Lung (tissue), 12 donors: ENCODE data around the gene TRPM3. TPM values are rescaled to one million over a fixed set of nuclear protein-coding genes. Genes with fewer than 3 reads are reported as not detected.

Source experiments
- ATAC-seq: fragments of 200-7000 bp; cut with Tn5 transposase; one replicate; pipeline ENCODE4 v1.9.1; 2020; ENCODE audit warnings: moderate number of reproducible peaks; ENCODE audit not compliant: insufficient read depth, low FRiP score
- DNase-seq, 3 donors: peaks; one replicate each; pipeline ENCODE4 v3.0.0-alpha.2; 2013 to 2017
- H3K27ac ChIP-seq, 2 donors: one replicate each; pipeline ENCODE4 v1.5.1; 2013; ENCODE audit warnings: mild to moderate bottlenecking in 2 of 2, moderate library complexity in 2 of 2, control low read depth in 1 of 2, inconsistent platforms in 1 of 2, low read depth in 1 of 2, low read length in 1 of 2
- H3K27me3 ChIP-seq, 3 donors: one replicate each; pipeline ENCODE4 v1.5.1; 2013; ENCODE audit warnings: low read length in 2 of 3; ENCODE audit not compliant: control insufficient read depth in 3 of 3, insufficient read depth in 3 of 3
- H3K36me3 ChIP-seq, 4 donors: one replicate each; pipeline ENCODE4 v1.5.1; 2013; ENCODE audit warnings: low read length in 4 of 4, mild to moderate bottlenecking in 1 of 4, moderate library complexity in 1 of 4; ENCODE audit not compliant: control insufficient read depth in 4 of 4, insufficient read depth in 4 of 4
- H3K4me1 ChIP-seq, 5 donors: one replicate each; pipeline ENCODE4 v1.5.1; 2013; ENCODE audit warnings: low read length in 5 of 5, mild to moderate bottlenecking in 2 of 5, moderate library complexity in 1 of 5; ENCODE audit not compliant: control insufficient read depth in 5 of 5, insufficient read depth in 5 of 5
- H3K4me3 ChIP-seq: one replicate; pipeline ENCODE4 v1.5.1; 2013; ENCODE audit warnings: mild to moderate bottlenecking, control low read depth, moderate library complexity
- H3K9ac ChIP-seq, 2 donors: one replicate each; pipeline ENCODE4 v1.5.1; 2013; ENCODE audit warnings: low read length in 2 of 2, control low read depth in 1 of 2; ENCODE audit not compliant: insufficient read depth in 1 of 2
- H3K9me3 ChIP-seq, 4 donors: one replicate each; pipeline ENCODE4 v1.5.1; 2013; ENCODE audit warnings: low read length in 3 of 4, mild to moderate bottlenecking in 1 of 4, moderate library complexity in 1 of 4; ENCODE audit not compliant: control insufficient read depth in 4 of 4, insufficient read depth in 3 of 4
- WGBS, 2 donors: extraction: QIAGEN DNeasy Blood & Tissue Kit; methylation state at CpG; one replicate each; pipeline ENCODE4 v1.1.7; 2013; 5-methylcytosine and 5-hydroxymethylcytosine counted together
- polyA plus RNA-seq, 2 donors: library from polyadenylated mRNA; stranded (reverse); fragments of 200-250 nt; gene quantifications; one replicate each; pipeline ENCODE4 v1.2.1, GENCODE V29; 2013
- total RNA-seq, 2 donors: library from RNA; depleted of rRNA in 1 of 2; stranded (reverse); fragments of >200 nt in 1 of 2; gene quantifications; one replicate each; pipeline ENCODE4 v1.2.1, GENCODE V29; 2014 to 2021
- TF ChIP-seq, protein P1 (sequence below): IDR thresholded peaks from 2 replicates; pipeline ENCODE4 v1.5.1; 2012; ENCODE audit warnings: mild to moderate bottlenecking; ENCODE audit errors: control extremely low read depth, extremely low read depth
- donor health status: control.
- donor health status: control.
- donor health status: Bipolar disorder and iron deficiency.
- donor health status: healthy.
- donor health status: DM: yes; HTN: yes; CAD: no.

Gene TRPM3
- total and polyA plus RNA-seq, 4 donors = 0.02 to 1.4 (median 0.49) TPM; not detected in 1

DNA sequence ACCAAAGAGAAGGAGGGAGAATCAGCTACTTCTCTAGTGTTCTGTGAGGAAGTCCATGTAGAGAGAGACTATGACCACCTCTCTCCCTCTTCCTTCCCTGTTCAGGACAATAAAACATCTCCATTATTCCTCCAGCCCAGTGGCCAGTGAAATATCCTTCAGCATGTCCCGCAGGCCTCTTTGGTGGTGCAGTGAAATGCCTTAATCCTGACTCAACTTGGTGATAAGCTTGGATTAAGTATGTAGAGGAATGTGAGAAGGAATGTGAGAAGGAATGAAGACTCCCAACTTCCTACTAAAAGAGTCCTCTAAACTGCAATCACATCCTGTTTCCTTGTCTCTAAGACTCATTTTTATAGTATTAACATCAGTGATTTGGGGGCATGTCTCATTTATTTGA is 167.3 kb downstream of the TRPM3 start:
- no peak overlapping the region for H3K4me3 ChIP-seq
- H3K27me3 ChIP-seq = no peaks in the 10 kb centered on the region
- DNase-seq = peak in 1 of 3 donors; percentile 12
- ATAC-seq = peak; percentile 79
- H3K27ac ChIP-seq = no peak overlapping the region
- no peaks in the 10 kb centered on the region for H3K36me3 ChIP-seq
- no peaks in the 10 kb centered on the region for H3K9me3 ChIP-seq
- TF ChIP-seq, protein P1, sequence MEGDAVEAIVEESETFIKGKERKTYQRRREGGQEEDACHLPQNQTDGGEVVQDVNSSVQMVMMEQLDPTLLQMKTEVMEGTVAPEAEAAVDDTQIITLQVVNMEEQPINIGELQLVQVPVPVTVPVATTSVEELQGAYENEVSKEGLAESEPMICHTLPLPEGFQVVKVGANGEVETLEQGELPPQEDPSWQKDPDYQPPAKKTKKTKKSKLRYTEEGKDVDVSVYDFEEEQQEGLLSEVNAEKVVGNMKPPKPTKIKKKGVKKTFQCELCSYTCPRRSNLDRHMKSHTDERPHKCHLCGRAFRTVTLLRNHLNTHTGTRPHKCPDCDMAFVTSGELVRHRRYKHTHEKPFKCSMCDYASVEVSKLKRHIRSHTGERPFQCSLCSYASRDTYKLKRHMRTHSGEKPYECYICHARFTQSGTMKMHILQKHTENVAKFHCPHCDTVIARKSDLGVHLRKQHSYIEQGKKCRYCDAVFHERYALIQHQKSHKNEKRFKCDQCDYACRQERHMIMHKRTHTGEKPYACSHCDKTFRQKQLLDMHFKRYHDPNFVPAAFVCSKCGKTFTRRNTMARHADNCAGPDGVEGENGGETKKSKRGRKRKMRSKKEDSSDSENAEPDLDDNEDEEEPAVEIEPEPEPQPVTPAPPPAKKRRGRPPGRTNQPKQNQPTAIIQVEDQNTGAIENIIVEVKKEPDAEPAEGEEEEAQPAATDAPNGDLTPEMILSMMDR = no peak
- H3K9ac ChIP-seq = no peak overlapping the region
- H3K4me1 ChIP-seq = peaks cover 0 to 5% (median 0%) of the 10 kb centered on the region in 5 donors
- WGBS, 2 donors = 47 to 78% methylated on average over 1 of the region's 1 CpG

DNA sequence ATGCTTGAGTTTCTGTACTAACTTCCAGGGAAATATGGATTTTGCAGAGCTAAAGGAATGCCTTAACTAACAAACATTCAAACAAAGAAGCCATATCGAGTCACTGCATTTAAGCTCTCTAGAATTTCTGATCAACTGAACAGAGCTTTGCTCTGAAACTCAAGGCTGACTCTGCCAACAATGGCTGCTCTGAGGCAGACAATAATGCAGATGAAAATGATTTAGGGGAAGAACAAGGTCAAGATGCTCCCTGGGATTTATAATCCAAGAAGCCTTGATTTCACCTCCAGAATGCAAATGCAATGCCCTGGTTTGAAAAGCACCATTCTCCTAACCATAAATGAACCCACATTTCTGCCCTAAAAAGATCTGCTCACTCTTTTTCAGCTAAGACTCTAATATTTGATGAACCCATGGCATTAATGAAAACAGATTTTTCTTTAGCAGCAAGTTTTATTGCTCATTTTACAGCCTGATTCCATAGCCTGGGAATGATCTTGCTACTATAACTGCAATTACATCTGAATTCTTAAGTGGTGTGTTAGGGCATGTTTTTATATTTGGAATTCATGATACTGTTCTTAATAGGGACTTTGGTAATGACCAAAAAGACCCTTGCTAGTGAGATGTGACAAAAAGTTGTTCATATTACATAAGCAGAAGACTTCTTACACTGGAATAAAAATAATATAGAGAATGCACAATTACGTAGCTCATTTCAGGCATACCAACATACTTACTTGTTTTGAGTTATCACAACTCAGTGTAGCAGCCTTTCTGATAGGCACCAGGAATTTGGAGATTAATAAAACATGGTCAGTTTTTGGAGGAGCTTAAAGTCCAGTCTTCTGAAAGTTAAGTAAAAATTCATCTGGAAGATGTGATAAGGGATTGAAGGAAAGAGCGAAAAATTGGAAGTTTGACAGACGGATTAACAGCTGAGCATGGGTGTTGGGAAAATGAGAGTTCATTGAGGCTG is 169.4 kb downstream of the TRPM3 start:
- H3K9me3 ChIP-seq = no peaks in the 10 kb centered on the region
- no peak overlapping the region for H3K4me3 ChIP-seq
- no peaks in the 10 kb centered on the region for H3K36me3 ChIP-seq
- peaks cover 0 to 5% (median 0%) of the 10 kb centered on the region in 5 donors for H3K4me1 ChIP-seq
- H3K27me3 ChIP-seq = no peaks in the 10 kb centered on the region
- TF ChIP-seq, protein P1 = no peak
- H3K27ac ChIP-seq = no peak overlapping the region
- no peak for ATAC-seq
- no peak overlapping the region for H3K9ac ChIP-seq
- no peak for DNase-seq
- 92% methylated on average over 4 of the region's 4 CpGs for WGBS, 2 donors

DNA sequence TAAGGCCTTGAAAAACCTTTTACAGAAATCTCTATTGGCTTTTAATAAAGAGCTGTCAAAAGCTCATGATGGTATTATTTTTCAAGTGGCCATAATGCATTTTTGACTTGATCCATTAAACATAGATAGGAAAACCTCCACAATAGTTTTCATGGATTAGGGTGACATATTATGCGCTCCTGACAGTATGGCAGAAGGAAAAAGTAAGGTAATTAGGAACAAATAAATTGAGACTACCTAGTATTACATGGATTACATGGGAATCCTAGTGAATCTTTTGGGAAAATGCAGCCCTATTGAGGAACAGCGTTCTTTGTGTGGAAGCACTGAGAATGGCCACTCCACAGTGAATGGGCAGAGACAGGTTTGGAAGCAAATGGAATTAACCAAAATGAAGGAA is 171.2 kb downstream of the TRPM3 start:
- TF ChIP-seq, protein P1 = no peak
- no peaks in the 10 kb centered on the region for H3K9me3 ChIP-seq
- no peaks in the 10 kb centered on the region for H3K27me3 ChIP-seq
- H3K9ac ChIP-seq = no peak overlapping the region
- no peaks in the 10 kb centered on the region for H3K36me3 ChIP-seq
- no peak for DNase-seq
- no peak overlapping the region for H3K27ac ChIP-seq
- WGBS, 2 donors = 47 to 49% methylated on average over 2 of the region's 2 CpGs
- no peak overlapping the region for H3K4me3 ChIP-seq
- H3K4me1 ChIP-seq = peaks cover 0 to 5% (median 0%) of the 10 kb centered on the region in 5 donors
- ATAC-seq = no peak
